ENCODE results near the gene COL7A1. TPM values are rescaled to one million over a fixed set of nuclear protein-coding genes. Genes with fewer than 3 reads are reported as not detected.

COL7A1 gene
- total RNA-seq, 2 experiments from 2014 or later = 1.6 to 2.2 TPM

DNA sequence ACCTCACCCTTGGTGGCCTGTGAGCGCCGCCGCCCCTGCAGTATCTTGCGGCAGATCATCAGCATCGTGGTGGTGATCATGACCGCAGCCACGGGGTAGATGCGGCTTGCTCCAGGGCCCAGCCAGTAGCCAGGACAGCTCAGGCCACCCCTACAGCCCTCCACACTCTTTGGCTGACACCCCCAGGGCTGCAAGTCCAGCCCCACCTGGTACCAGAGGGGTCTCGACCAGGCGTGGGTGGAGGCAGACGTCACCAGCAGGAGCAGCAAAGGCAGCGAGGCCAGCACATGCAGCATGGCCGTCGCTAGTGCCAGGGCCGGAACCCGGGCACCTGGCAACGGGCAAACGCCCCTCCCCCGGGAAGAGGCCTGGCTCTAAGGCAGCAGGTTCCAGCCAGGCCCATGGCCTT is 26.3 kb upstream of the COL7A1 start, which contains the start of gene TMEM89:
TMEM89 (minus strand) TSS at position 309 of the 409 bp plus-strand sequence; CDS start at position 296, 13 bp downstream.
- peaks cover 14% of the 10 kb centered on the region for H3K36me3 Mint-ChIP-seq (ENCODE audit: low read depth)
- peaks cover 15% of the 10 kb centered on the region for H3K9me3 Mint-ChIP-seq
- CTCF ChIA-PET = interaction anchor here (1.0 to 6.5 kb wide), 2 partner anchors 10 to 13 kb away, joined by 3 to 42 read pairs; partner anchors contain the start of gene SLC26A6
- no peak within 1 kb of the TSS for H3K4me3 Mint-ChIP-seq
- POLR2A ChIA-PET = interaction anchor here (1.0 kb wide), 1 partner anchor 44 kb away, joined by 3 read pairs; no protein-coding TSS in a partner anchor
- TF ChIP-seq, protein P1, sequence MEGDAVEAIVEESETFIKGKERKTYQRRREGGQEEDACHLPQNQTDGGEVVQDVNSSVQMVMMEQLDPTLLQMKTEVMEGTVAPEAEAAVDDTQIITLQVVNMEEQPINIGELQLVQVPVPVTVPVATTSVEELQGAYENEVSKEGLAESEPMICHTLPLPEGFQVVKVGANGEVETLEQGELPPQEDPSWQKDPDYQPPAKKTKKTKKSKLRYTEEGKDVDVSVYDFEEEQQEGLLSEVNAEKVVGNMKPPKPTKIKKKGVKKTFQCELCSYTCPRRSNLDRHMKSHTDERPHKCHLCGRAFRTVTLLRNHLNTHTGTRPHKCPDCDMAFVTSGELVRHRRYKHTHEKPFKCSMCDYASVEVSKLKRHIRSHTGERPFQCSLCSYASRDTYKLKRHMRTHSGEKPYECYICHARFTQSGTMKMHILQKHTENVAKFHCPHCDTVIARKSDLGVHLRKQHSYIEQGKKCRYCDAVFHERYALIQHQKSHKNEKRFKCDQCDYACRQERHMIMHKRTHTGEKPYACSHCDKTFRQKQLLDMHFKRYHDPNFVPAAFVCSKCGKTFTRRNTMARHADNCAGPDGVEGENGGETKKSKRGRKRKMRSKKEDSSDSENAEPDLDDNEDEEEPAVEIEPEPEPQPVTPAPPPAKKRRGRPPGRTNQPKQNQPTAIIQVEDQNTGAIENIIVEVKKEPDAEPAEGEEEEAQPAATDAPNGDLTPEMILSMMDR (IDR thresholded peaks at IDR 0.05) = no peak
- ATAC-seq = no peak
- no peak for DNase-seq
- H3K4me1 Mint-ChIP-seq (ENCODE audit: low read depth) = peaks cover 4% of the 10 kb centered on the region
- no peak within 1 kb of the TSS for H3K27ac Mint-ChIP-seq
- no peaks in the 10 kb centered on the region for H3K27me3 Mint-ChIP-seq
- intact Hi-C loops (cut with micrococcal nuclease) = no loop called here

DNA sequence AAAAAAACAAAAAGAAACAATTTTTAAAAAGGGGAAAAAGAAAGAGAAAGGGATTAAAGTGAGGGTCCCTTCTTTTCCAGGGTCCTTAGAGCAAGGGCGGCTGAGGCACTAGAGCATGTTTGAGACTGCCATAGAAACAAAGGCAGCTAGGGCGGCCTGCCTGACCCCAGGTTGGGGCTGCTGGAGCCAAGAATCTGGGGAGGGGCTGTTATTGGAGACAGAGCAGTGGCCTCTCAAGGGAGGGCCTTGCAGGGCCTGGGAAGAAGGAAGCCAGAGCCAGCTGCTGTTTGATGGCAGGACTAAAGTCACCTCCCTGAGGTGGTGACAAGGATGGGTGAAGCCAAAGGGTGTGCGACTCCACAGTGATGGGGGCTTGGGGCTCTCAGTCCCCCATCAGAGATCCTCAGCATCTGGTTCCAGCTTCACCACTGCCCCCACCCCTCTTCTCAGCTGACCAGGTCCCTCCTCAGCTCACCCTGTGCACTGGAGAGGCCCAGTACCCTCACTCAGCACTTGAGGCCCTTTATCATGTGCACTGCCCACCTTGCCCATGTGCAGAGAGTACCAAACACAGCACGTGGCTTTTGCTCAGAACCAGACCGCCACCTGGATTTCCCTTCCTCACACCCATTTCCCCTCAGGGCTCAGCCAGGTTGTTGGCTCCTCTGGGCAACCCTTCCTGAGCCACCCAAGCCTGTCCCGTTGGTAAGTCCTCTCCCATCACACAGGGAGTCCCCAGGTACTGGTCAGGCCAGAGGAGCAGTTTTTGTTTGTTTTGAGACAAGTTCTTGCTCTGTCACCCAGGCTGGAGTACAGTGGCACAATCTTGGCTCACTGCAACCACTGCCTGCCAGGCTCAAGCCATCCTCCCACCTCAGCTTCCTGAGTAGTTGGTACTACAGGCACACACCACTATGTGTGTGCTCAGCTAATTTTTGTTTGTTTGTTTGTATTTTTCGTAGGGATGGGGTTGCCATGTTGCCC is 24.7 kb upstream of the COL7A1 start:
- Mint-ChIP-seq H3K27me3 (no peaks in the 10 kb centered on the region), H3K27ac (no peak overlapping the region), H3K4me1 (ENCODE audit: low read depth) (peaks cover 10% of the 10 kb centered on the region), H3K4me3 (no peak overlapping the region), H3K36me3 (ENCODE audit: low read depth) (peaks cover 17% of the 10 kb centered on the region), H3K9me3 (peaks cover 15% of the 10 kb centered on the region)
- POLR2A ChIA-PET = interaction anchor here (0.7 to 1.0 kb wide), 3 partner anchors 10 to 56 kb away, joined by 3 read pairs; no protein-coding TSS in a partner anchor
- intact Hi-C loops (cut with micrococcal nuclease) = no loop called here
- DNase-seq (no peak), ATAC-seq (no peak)
- CTCF ChIA-PET = interaction anchor here (1.5 kb wide), 1 partner anchor 16 kb away, joined by 4 read pairs; the partner anchor contains the start of gene SLC26A6
- TF ChIP-seq, protein P1 (IDR thresholded peaks at IDR 0.05) = no peak

DNA sequence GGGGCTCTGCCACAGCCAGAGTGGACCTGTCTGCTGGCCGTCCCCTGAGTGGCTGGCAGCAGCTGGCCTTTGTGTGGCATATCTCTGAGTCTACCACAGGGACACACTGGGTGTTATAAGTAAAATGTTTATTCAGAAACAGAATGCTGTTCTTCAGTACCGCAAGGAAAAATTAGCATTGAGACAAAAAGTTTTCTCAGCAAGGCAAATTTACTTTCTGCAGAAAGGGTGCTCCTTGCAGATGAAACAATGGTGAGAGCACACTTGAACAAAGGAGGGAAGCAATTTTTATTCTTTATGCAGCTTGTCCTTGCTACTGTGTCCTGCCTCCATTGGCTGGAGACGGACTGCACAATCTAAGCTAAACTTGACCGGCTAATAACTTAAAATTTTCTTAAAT is 22.4 kb upstream of the COL7A1 start:
- H3K9me3 Mint-ChIP-seq = peaks cover 15% of the 10 kb centered on the region
- ATAC-seq = no peak
- POLR2A ChIA-PET = no interaction called here
- peaks cover 22% of the 10 kb centered on the region for H3K36me3 Mint-ChIP-seq (ENCODE audit: low read depth)
- H3K4me1 Mint-ChIP-seq (ENCODE audit: low read depth) = peaks cover 14% of the 10 kb centered on the region
- DNase-seq = no peak
- CTCF ChIA-PET = interaction anchor here (1.8 kb wide), 1 partner anchor 18 kb away, joined by 7 read pairs; the partner anchor contains the start of gene SLC26A6
- H3K4me3 Mint-ChIP-seq = no peak overlapping the region
- TF ChIP-seq, protein P1 (IDR thresholded peaks at IDR 0.05) = no peak
- no peak overlapping the region for H3K27ac Mint-ChIP-seq
- no peaks in the 10 kb centered on the region for H3K27me3 Mint-ChIP-seq
- intact Hi-C loops (cut with micrococcal nuclease) = no loop called here

DNA sequence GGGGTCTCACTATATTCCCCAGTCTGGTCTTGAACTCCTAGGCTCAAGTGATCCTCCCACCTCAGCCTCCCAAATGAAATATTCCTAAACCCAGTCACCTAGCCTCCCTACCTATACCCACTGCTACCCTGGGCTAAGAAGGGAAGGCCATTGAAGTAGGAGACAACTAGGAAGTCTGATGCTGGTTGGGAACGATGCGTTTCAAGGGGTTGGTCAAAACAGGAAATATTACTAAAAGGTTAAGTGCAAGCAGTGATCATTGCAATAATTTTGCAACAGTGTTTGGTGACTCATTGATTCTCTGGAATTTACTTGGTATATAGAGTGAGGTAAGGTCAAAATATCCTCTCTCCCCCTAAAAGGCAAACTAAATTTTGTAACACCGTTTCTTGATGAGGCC is 18.9 kb upstream of the COL7A1 start:
- peak; percentile 45 for ATAC-seq
- Mint-ChIP-seq H3K4me1 (ENCODE audit: low read depth) (peaks cover 14% of the 10 kb centered on the region), H3K27ac (peak overlapping the region; percentile 93), H3K36me3 (ENCODE audit: low read depth) (peaks cover 18% of the 10 kb centered on the region), H3K27me3 (no peaks in the 10 kb centered on the region), H3K4me3 (peak overlapping the region; percentile 10), H3K9me3 (peaks cover 15% of the 10 kb centered on the region)
- TF ChIP-seq, protein P1 (IDR thresholded peaks at IDR 0.05) = no peak
- peak; percentile 34 for DNase-seq
- CTCF ChIA-PET = interaction anchor here (1.7 to 2.9 kb wide), 2 partner anchors 21 to 42 kb away, joined by 5 to 13 read pairs; partner anchors contain the start of gene SLC26A6
- POLR2A ChIA-PET = interaction anchor here (0.7 to 1.3 kb wide), 3 partner anchors 8 to 32 kb away, joined by 3 read pairs; no protein-coding TSS in a partner anchor
- intact Hi-C loops (cut with micrococcal nuclease) = no loop called here
